HUES6 (cell line): Measurements from ENCODE around the gene PDZD2.

Experiments used
- H3K27ac ChIP-seq: 2 replicates; pipeline ENCODE4 v1.7.0; 2013; ENCODE audit warnings: low read depth, mild to moderate bottlenecking, low read length, inconsistent platforms
- H3K27me3 ChIP-seq: 2 replicates; pipeline ENCODE4 v1.6.1; 2013; ENCODE audit warnings: low read length; ENCODE audit not compliant: control insufficient read depth, insufficient read depth
- H3K36me3 ChIP-seq: 2 replicates; pipeline ENCODE4 v1.6.1; 2013; ENCODE audit warnings: low read length; ENCODE audit not compliant: control insufficient read depth, insufficient read depth
- H3K4me1 ChIP-seq: 2 replicates; pipeline ENCODE4 v1.6.1; 2013; ENCODE audit warnings: low read length; ENCODE audit not compliant: control insufficient read depth, insufficient read depth
- H3K4me3 ChIP-seq: 2 replicates; pipeline ENCODE4 v1.5.1; 2013; ENCODE audit warnings: low read depth, low read length
- H3K9ac ChIP-seq: one replicate; pipeline ENCODE4 v1.6.1; 2013; ENCODE audit warnings: mild to moderate bottlenecking, low read length
- H3K9me3 ChIP-seq: 2 replicates; pipeline ENCODE4 v1.6.1; 2013; ENCODE audit warnings: low read depth, low read length; ENCODE audit not compliant: control insufficient read depth, insufficient read depth

The PDZD2 gene

DNA sequence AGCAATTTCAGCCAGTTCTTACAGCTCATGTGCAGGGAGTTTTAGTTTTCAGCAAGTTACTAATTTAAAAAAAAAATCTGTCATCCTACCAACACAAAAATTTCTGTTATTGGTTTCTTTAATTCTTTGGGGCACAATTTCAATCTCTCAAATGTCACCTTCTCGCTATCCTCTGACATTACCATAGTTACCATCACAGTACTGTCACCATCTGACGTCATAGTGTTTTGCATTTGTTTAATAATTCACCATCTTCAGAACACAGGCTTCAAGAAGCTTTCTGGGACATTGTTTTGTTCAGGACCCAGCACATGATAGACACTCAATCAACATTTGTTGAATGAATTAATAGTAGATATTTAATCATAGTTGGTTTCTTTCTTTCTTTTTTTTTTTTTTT, 155.1 kb downstream of the PDZD2 start:
- Histone ChIP-seq H3K27ac (no peak overlapping the region), H3K27me3 (no peaks in the 10 kb centered on the region), H3K4me3 (no peak overlapping the region), H3K9ac (no peak overlapping the region), H3K9me3 (no peaks in the 10 kb centered on the region), H3K4me1 (no peaks in the 10 kb centered on the region), H3K36me3 (no peaks in the 10 kb centered on the region)

GRCh38 chr5:31798168-31798567, 159.2 kb downstream of the PDZD2 start:
- H3K9me3 ChIP-seq: no peaks in the 10 kb centered on the region
- H3K36me3 ChIP-seq: no peaks in the 10 kb centered on the region
- no peak overlapping the region for H3K9ac ChIP-seq
- H3K27me3 ChIP-seq: no peaks in the 10 kb centered on the region
- no peaks in the 10 kb centered on the region for H3K4me1 ChIP-seq
- no peak overlapping the region for H3K27ac ChIP-seq
- H3K4me3 ChIP-seq: no peak overlapping the region

- no peaks in the 10 kb centered on the region for H3K9me3 ChIP-seq
- no peak overlapping the region for H3K9ac ChIP-seq
- H3K4me1 ChIP-seq: no peaks in the 10 kb centered on the region
- H3K36me3 ChIP-seq: no peaks in the 10 kb centered on the region
- H3K27me3 ChIP-seq: no peaks in the 10 kb centered on the region
- H3K4me3 ChIP-seq: no peak overlapping the region
- H3K27ac ChIP-seq: no peak overlapping the region
These were observed 161.4 kb downstream of the PDZD2 start for GRCh38 chr5:31800351-31800750.

DNA sequence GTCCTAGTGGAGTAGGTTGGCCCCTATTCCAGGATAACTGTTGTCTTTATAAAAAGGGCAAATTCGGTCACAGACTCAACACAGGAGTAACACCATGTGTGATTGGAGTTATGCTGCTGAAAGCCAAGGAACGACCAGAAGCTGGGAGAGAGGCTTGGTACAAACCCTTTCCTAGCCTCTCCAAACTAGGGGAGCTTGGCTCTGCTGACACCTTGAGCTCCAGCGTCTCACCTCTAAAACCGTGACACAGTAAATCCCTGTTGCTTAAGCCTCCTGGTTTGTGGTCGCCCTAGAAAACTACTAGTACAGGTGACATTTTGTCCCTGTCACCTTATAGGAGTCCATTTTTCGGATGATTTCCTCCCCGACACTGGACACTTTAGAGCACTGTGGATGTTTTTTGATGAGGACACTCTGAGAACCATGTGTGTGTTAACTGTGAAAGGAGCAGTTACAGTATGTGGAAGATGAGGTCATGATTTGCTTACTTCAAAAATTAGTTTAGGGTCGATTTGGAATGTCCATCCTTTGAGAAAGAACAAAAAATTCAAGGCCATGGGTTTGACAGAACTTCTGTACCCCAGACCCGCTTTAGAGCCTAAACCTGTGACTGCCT, 167.0 kb downstream of the PDZD2 start:
- peaks cover 4% of the 10 kb centered on the region; the same call in 1 of the 2 replicates for H3K4me1 ChIP-seq
- no peak overlapping the region for H3K9ac ChIP-seq
- no peaks in the 10 kb centered on the region; the same call in 1 of the 2 replicates for H3K27me3 ChIP-seq
- no peaks in the 10 kb centered on the region for H3K36me3 ChIP-seq
- no peak overlapping the region for H3K4me3 ChIP-seq
- no peak overlapping the region for H3K27ac ChIP-seq
- no peaks in the 10 kb centered on the region for H3K9me3 ChIP-seq

DNA sequence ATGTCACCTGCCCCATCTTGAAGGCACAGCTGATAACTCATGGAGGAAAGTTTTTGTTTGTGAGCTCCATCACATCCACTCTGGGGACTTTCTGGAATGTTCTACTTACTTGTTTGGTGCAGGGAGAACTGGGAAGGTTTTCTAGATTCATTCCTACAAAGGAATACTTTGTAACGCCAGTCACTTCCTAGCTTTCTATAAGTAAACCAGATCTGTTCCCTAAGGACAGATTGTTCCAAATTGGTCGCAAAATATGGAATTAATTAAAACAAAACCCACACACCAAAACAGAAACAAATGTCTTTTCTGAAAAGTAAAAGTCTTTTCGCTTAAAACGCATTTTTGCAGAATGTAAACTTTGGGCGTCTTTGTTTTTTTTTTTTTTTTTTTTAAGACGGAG, 167.6 kb downstream of the PDZD2 start:
- H3K4me1 ChIP-seq: peaks cover 4% of the 10 kb centered on the region; the same call in 1 of the 2 replicates
- no peaks in the 10 kb centered on the region for H3K9me3 ChIP-seq
- H3K36me3 ChIP-seq: no peaks in the 10 kb centered on the region
- no peak overlapping the region for H3K4me3 ChIP-seq
- no peaks in the 10 kb centered on the region; the same call in 1 of the 2 replicates for H3K27me3 ChIP-seq
- H3K9ac ChIP-seq: no peak overlapping the region
- no peak overlapping the region for H3K27ac ChIP-seq

DNA sequence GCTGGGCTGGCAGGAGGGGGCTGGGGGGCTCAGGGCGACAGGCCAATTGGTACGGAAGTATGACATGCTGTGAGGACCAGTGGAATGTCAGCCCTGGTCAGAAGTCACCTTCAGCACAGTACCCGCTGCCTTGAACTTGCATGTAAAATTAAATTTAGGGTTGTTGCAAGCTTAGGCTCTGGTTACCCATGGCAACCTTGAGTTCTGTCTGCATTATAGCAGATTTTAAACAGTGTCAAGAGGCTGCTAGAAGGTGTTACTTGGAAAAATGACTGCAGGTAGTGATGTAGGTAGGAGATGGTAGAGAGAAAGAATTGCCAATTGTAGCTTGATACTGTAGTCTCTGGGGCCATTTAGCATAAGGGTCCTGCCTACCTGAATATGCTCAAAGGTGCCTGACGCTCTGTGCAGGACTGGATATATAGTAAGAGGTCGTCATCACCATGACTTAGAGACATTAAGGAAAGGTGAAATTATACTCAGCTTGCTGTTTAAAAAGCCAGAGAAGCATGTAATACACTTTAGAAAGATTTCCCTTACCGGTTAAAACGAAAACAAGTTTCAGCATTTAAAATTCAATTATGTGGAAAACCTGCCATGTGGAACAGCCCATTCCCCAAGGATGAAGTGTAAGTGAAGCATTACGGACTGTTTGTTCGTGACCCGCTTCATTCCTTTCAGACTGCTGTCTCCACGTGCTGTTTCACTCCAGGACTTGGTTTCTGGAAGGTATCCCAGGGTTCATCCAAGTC, 169.0 kb downstream of the PDZD2 start:
- peaks cover 4% of the 10 kb centered on the region; the same call in 1 of the 2 replicates for H3K4me1 ChIP-seq
- H3K9me3 ChIP-seq: no peaks in the 10 kb centered on the region
- H3K36me3 ChIP-seq: no peaks in the 10 kb centered on the region
- no peaks in the 10 kb centered on the region; the same call in 1 of the 2 replicates for H3K27me3 ChIP-seq
- no peak overlapping the region for H3K27ac ChIP-seq
- no peak overlapping the region for H3K4me3 ChIP-seq
- H3K9ac ChIP-seq: no peak overlapping the region

GRCh38 chr5:31809050-31809870, 170.3 kb downstream of the PDZD2 start:
- H3K27ac ChIP-seq: no peak overlapping the region
- no peaks in the 10 kb centered on the region for H3K9me3 ChIP-seq
- no peaks in the 10 kb centered on the region for H3K36me3 ChIP-seq
- H3K4me1 ChIP-seq: peaks cover 4% of the 10 kb centered on the region; the same call in 1 of the 2 replicates
- no peak overlapping the region for H3K9ac ChIP-seq
- no peak overlapping the region for H3K4me3 ChIP-seq
- H3K27me3 ChIP-seq: no peaks in the 10 kb centered on the region; the same call in 1 of the 2 replicates

DNA sequence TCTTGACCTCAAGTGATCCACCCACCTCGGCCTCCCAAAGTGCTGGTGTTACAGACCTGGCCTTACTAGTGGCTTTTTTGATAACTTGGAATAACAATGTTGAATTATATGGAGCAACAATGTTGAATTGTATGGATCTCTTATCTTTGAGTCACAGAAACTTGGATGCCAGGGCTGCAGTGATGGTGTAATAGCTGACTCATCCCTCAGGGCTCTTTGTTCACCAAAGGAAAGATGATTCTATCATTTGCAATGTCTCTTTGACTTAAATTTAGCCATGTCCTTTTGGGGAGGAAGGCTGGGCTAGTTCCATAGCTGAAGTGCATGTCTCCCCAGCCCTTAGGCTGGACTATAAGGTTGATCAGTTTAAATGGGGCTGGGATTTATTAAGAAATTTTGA, 172.3 kb downstream of the PDZD2 start:
- no peaks in the 10 kb centered on the region for H3K27me3 ChIP-seq
- H3K9ac ChIP-seq: no peak overlapping the region
- no peak overlapping the region for H3K27ac ChIP-seq
- no peak overlapping the region for H3K4me3 ChIP-seq
- peaks cover 7% of the 10 kb centered on the region for H3K4me1 ChIP-seq
- H3K36me3 ChIP-seq: no peaks in the 10 kb centered on the region
- no peaks in the 10 kb centered on the region for H3K9me3 ChIP-seq

GRCh38 chr5:31815376-31815775, 176.4 kb downstream of the PDZD2 start:
- H3K27ac ChIP-seq: no peak overlapping the region
- no peaks in the 10 kb centered on the region for H3K9me3 ChIP-seq
- H3K4me1 ChIP-seq: peaks cover 3% of the 10 kb centered on the region
- no peaks in the 10 kb centered on the region for H3K36me3 ChIP-seq
- no peaks in the 10 kb centered on the region for H3K27me3 ChIP-seq
- H3K9ac ChIP-seq: no peak overlapping the region
- H3K4me3 ChIP-seq: no peak overlapping the region

GRCh38 chr5:31819926-31820516, 181.1 kb downstream of the PDZD2 start:
- Histone ChIP-seq H3K36me3 (no peaks in the 10 kb centered on the region), H3K9me3 (no peaks in the 10 kb centered on the region), H3K4me3 (no peak overlapping the region), H3K27ac (no peak overlapping the region), H3K27me3 (no peaks in the 10 kb centered on the region), H3K4me1 (peaks cover 3% of the 10 kb centered on the region), H3K9ac (no peak overlapping the region)
